Vagina (tissue), 2 donors: ENCODE results near the gene CCDC85C. TPM values are rescaled to one million over a fixed set of nuclear protein-coding genes. Genes with fewer than 3 reads are reported as not detected.

Experiments
- DNase-seq, 2 donors: peaks; one replicate each; pipeline ENCODE4 v3.0.0-alpha.2; 2017; ENCODE audit errors: extremely low spot score in 2 of 2
- H3K27ac ChIP-seq: fragments of 200-600 bp; sonication (generic); one replicate; pipeline ENCODE4 v1.5.1; 2019
- H3K27me3 ChIP-seq: fragments of 200-600 bp; sonication (generic); one replicate; pipeline ENCODE4 v1.5.1; 2019
- H3K36me3 ChIP-seq, 2 donors: fragments of 200-600 bp; sonication (generic); one replicate each; pipeline ENCODE4 v1.5.1; 2017 to 2019
- H3K4me1 ChIP-seq: fragments of 200-600 bp; sonication (generic); one replicate; pipeline ENCODE4 v1.5.1; 2019
- H3K4me3 ChIP-seq, 2 donors: fragments of 200-600 bp; sonication (generic); 1 replicate in 1 of 2; 2 replicates in 1 of 2; pipeline ENCODE4 v1.5.1; 2016 to 2019
- H3K9me3 ChIP-seq: fragments of 200-600 bp; sonication (generic); one replicate; pipeline ENCODE4 v1.5.1; 2019
- CTCF ChIP-seq, 3 experiments: fragments of 450-650 bp in 2 of 3; fragments of 200-600 bp in 1 of 3; sonication (generic) in 1 of 3; IDR thresholded peaks; one replicate each; pipeline ENCODE4 v1.5.1; 2017 to 2019; ENCODE audit warnings: antibody characterized with exemption in 3 of 3, mild to moderate bottlenecking in 2 of 3, moderate library complexity in 2 of 3
- POLR2A ChIP-seq, 2 donors: fragments of 450-650 bp; IDR thresholded peaks; one replicate each; pipeline ENCODE4 v1.6.1; 2017; ENCODE audit warnings: antibody characterized with exemption in 2 of 2, mild to moderate bottlenecking in 2 of 2, moderate library complexity in 2 of 2
- POLR2AphosphoS5 ChIP-seq, 2 donors: sonication (generic); formaldehyde crosslinking; IDR thresholded peaks; one replicate each; pipeline ENCODE4 v1.9.0; 2017; ENCODE audit warnings: antibody characterized with exemption in 2 of 2, mild to moderate bottlenecking in 2 of 2, low read depth in 1 of 2; ENCODE audit not compliant: insufficient read depth in 1 of 2
- intact Hi-C: fragments of 100-400 bp; cut with DNase I; formaldehyde crosslinking; loops from one replicate; pipeline ENCODE4 v1.15.1; 2023
- small RNA-seq: library from RNA; depleted of rRNA; stranded (forward); fragments of <200 nt; gene quantifications from one replicate; pipeline ENCODE3, GENCODE V24; 2016
- total RNA-seq: library from RNA; depleted of rRNA; stranded (reverse); fragments of >200 nt; gene quantifications from one replicate; pipeline ENCODE4 v1.2.3, GENCODE V29; 2016

Gene CCDC85C
- total RNA-seq, 1 donor from 2014 or later = 6.9 TPM

GRCh38 chr14:99450266-99450665 lies 153.7 kb downstream of the CCDC85C start:
- no peak overlapping the region for H3K4me3 ChIP-seq
- H3K4me1 ChIP-seq = peaks cover 11% of the 10 kb centered on the region
- H3K9me3 ChIP-seq = no peaks in the 10 kb centered on the region
- H3K27ac ChIP-seq = no peak overlapping the region
- TF ChIP-seq POLR2AphosphoS5 (IDR thresholded peaks at IDR 0.05; ENCODE audit: insufficient read depth in 1 of 2, low read depth in 1 of 2) = no peak
- TF ChIP-seq POLR2A (IDR thresholded peaks at IDR 0.05) = no peak
- no peak for TF ChIP-seq CTCF (IDR thresholded peaks at IDR 0.05)
- H3K36me3 ChIP-seq = peaks cover 6 to 47% of the 10 kb centered on the region in 2 donors
- DNase-seq = no peak
- intact Hi-C loops = no loop called here
- H3K27me3 ChIP-seq = no peaks in the 10 kb centered on the region

Small RNA genes within 50 kb of the gene (small RNA-seq; reads per million reads assigned to genes)
- not detected for gene RF00019

Other genes with a start within 250 kb of the CCDC85C start
- 49.8 TPM for gene SETD3, start 123.3 kb downstream of the CCDC85C start, total RNA-seq
- 27.5 TPM for gene CCNK, start 122.8 kb downstream of the CCDC85C start, total RNA-seq
- 5.9 TPM for gene HHIPL1, start 40.9 kb upstream of the CCDC85C start, total RNA-seq
- 1.2 TPM for gene CYP46A1, start 80.1 kb upstream of the CCDC85C start, total RNA-seq
- 32.7 TPM for gene EML1, start 189.2 kb upstream of the CCDC85C start, total RNA-seq